Islet precursor cell (in vitro differentiated cells): ENCODE data around the gene C11orf86.
A peak's percentile ranks its signal among the peaks of the same experiment; 100 is the strongest.
"Not testable (repeated sequence)": the region's sequence is repeated elsewhere in the genome, so short reads cannot be mapped to it uniquely, and the experiment has no call there.

Source experiments
- DNase-seq: peaks from one replicate; pipeline ENCODE4 v3.0.0-alpha.2; 2018

C11orf86 gene

GRCh38 chr11:66974724-66975404 lies at the start of gene C11orf86:
Gene C11orf86 (plus strand): TSS chr11:66975304. CDS start chr11:66975363, 59 bp downstream.
- DNase-seq, result no peak

GRCh38 chr11:66929753-66930152 lies 45.4 kb upstream of the C11orf86 start:
- no peak for DNase-seq

- DNase-seq, result no peak
These were observed 42.6 kb upstream of the C11orf86 start for GRCh38 chr11:66932543-66932942.

- no peak for DNase-seq
These were observed 41.6 kb upstream of the C11orf86 start for GRCh38 chr11:66933531-66933930.

- DNase-seq, result no peak
These were observed 39.9 kb upstream of the C11orf86 start for GRCh38 chr11:66934950-66935779.

- no peak for DNase-seq
These were observed 38.8 kb upstream of the C11orf86 start for GRCh38 chr11:66936311-66936711.

GRCh38 chr11:66937193-66937733 lies 37.8 kb upstream of the C11orf86 start:
- no peak for DNase-seq

GRCh38 chr11:66938582-66939135 lies 36.4 kb upstream of the C11orf86 start:
- DNase-seq, result no peak

- peak; percentile 99 for DNase-seq
These were observed 25.0 kb upstream of the C11orf86 start for GRCh38 chr11:66950112-66950535.

- no peak for DNase-seq
These were observed 24.0 kb upstream of the C11orf86 start for GRCh38 chr11:66951135-66951534.

- no peak for DNase-seq
These were observed 23.2 kb upstream of the C11orf86 start for GRCh38 chr11:66951927-66952337.

- DNase-seq, result no peak
These were observed 21.8 kb upstream of the C11orf86 start for GRCh38 chr11:66953081-66953833.

GRCh38 chr11:66956689-66957290 lies 18.3 kb upstream of the C11orf86 start:
- peak; percentile 77 for DNase-seq

GRCh38 chr11:66957971-66958231 lies 17.2 kb upstream of the C11orf86 start:
- no peak for DNase-seq

GRCh38 chr11:66958232-66958955 lies 16.7 kb upstream of the C11orf86 start, which contains the start of gene PC:
Gene PC (minus strand): TSS chr11:66958383. CDS start chr11:66872159, 86,224 bp downstream.
- peak; percentile 100 for DNase-seq

- no peak for DNase-seq
These were observed 16.2 kb upstream of the C11orf86 start for GRCh38 chr11:66958956-66959274.

- DNase-seq, result not testable (repeated sequence)
These were observed 13.4 kb upstream of the C11orf86 start for GRCh38 chr11:66961691-66962213.

- DNase-seq, result no peak
These were observed 12.9 kb upstream of the C11orf86 start for GRCh38 chr11:66962247-66962646.

GRCh38 chr11:66962801-66963200 lies 12.3 kb upstream of the C11orf86 start:
- no peak for DNase-seq

- no peak for DNase-seq
These were observed 10.6 kb upstream of the C11orf86 start for GRCh38 chr11:66964495-66964894.

GRCh38 chr11:66966351-66966750 lies 8.8 kb upstream of the C11orf86 start:
- DNase-seq, result no peak
